Spleen (tissue), 11 donors: Measurements from ENCODE around the gene ATF4. TPM values are rescaled to one million over a fixed set of nuclear protein-coding genes. Genes with fewer than 3 reads are reported as not detected.

Source experiments
- DNase-seq: peaks from one replicate; pipeline ENCODE4 v3.0.0-alpha.2; 2020
- H3K27ac ChIP-seq, 8 donors: fragments of 200-600 bp; sonication (generic) in 7 of 8; 1 replicate in 4 of 8; 2 replicates in 4 of 8; pipeline versions ENCODE4 v1.5.0 to v1.8.0; 2016 to 2021; ENCODE audit warnings: inconsistent platforms in 4 of 8, mild to moderate bottlenecking in 4 of 8, moderate library complexity in 1 of 8
- H3K27me3 ChIP-seq, 7 donors: fragments of 200-600 bp; sonication (generic) in 6 of 7; replicated peaks in 1 of 7; 1 replicate in 4 of 7; 2 replicates in 3 of 7; pipeline versions ENCODE4 v1.5.0 to v1.8.0; 2016 to 2021; ENCODE audit warnings: inconsistent platforms in 3 of 7, mild to moderate bottlenecking in 1 of 7
- H3K36me3 ChIP-seq, 6 donors: fragments of 200-600 bp; sonication (generic) in 5 of 6; 1 replicate in 4 of 6; 2 replicates in 2 of 6; pipeline versions ENCODE4 v1.5.0 to v1.8.0; 2016 to 2021; ENCODE audit warnings: inconsistent platforms in 2 of 6
- H3K4me1 ChIP-seq, 6 donors: fragments of 200-600 bp; sonication (generic) in 5 of 6; 1 replicate in 3 of 6; 2 replicates in 3 of 6; pipeline versions ENCODE4 v1.5.0 to v1.8.0; 2016 to 2021; ENCODE audit warnings: inconsistent platforms in 3 of 6
- H3K4me3 ChIP-seq, 8 donors: fragments of 200-600 bp; sonication (generic) in 7 of 8; 1 replicate in 4 of 8; 2 replicates in 4 of 8; pipeline versions ENCODE4 v1.5.0 to v1.8.0; 2016 to 2021; ENCODE audit warnings: inconsistent platforms in 4 of 8, mild to moderate bottlenecking in 4 of 8, moderate library complexity in 2 of 8
- H3K9me3 ChIP-seq, 8 donors: fragments of 200-600 bp; sonication (generic) in 7 of 8; 1 replicate in 4 of 8; 2 replicates in 4 of 8; pipeline versions ENCODE4 v1.5.0 to v1.8.0; 2016 to 2021; ENCODE audit warnings: inconsistent platforms in 4 of 8
- POLR2A ChIP-seq, 3 donors: fragments of 450-650 bp; IDR thresholded peaks; one replicate each; pipeline ENCODE4 v1.5.1; 2017; ENCODE audit warnings: antibody characterized with exemption in 3 of 3, mild to moderate bottlenecking in 1 of 3
- POLR2AphosphoS5 ChIP-seq, 3 donors: sonication (generic); formaldehyde crosslinking; IDR thresholded peaks; one replicate each; pipeline ENCODE4 v1.5.1; 2017; ENCODE audit warnings: antibody characterized with exemption in 3 of 3
- WGBS, 5 donors: extraction: QIAGEN DNeasy Blood & Tissue Kit in 3 of 5; methylation state at CpG; one replicate each; pipeline versions ENCODE4 v1.1.5 to v1.1.7; 2013 to 2018; 5-methylcytosine and 5-hydroxymethylcytosine counted together
- intact Hi-C: fragments of 100-400 bp; cut with DNase I; formaldehyde crosslinking; loops from one replicate; pipeline ENCODE4 v1.15.0; 2023; ENCODE audit warnings: low total_unique reads
- polyA plus RNA-seq, 3 donors: library from polyadenylated mRNA; stranded (reverse); fragments of 200-250 nt; gene quantifications; one replicate each; pipeline ENCODE4 v1.2.1, GENCODE V29; 2013
- total RNA-seq, 7 donors: library from RNA; depleted of rRNA in 3 of 7; stranded (reverse); fragments of >200 nt in 3 of 7; fragmentation: NEBNext Ultra II Directional in 4 of 7; extraction: Animal tissue kit (Norgen Biotek cat#: 25700) in 4 of 7; gene quantifications; one replicate each; pipeline versions ENCODE4 v1.1.0 to v1.2.1, GENCODE V29; 2016 to 2021
- TF ChIP-seq, protein P1 (sequence below), 11 experiments: fragments of 200-600 bp in 7 of 11; fragments of 450-650 bp in 4 of 11; sonication (generic) in 4 of 11; IDR thresholded peaks in 8 of 11; conservative IDR thresholded peaks in 3 of 11; 1 replicate in 7 of 11; 2 replicates in 4 of 11; pipeline versions ENCODE4 v1.4.0 to v1.8.0; 2016 to 2021; ENCODE audit warnings: antibody characterized with exemption in 11 of 11, inconsistent platforms in 4 of 11, mild to moderate bottlenecking in 1 of 11
- donor health status: healthy with polysubstance abuse.
- donor health status: DM: no; HTN: no; CAD: no; lungs with moderate emphysema.
- donor health status: DM: no; HTN: no; CAD: no.
- donor health status: Bipolar disorder and iron deficiency.
- donor health status: healthy.
- donor health status: DM: no; HTN: no; CAD: no.
- donor health status: DM: yes; HTN: yes; CAD: no.

ATF4 gene
- total and polyA plus RNA-seq, 10 donors = 190 to 414 (median 274) TPM

DNA sequence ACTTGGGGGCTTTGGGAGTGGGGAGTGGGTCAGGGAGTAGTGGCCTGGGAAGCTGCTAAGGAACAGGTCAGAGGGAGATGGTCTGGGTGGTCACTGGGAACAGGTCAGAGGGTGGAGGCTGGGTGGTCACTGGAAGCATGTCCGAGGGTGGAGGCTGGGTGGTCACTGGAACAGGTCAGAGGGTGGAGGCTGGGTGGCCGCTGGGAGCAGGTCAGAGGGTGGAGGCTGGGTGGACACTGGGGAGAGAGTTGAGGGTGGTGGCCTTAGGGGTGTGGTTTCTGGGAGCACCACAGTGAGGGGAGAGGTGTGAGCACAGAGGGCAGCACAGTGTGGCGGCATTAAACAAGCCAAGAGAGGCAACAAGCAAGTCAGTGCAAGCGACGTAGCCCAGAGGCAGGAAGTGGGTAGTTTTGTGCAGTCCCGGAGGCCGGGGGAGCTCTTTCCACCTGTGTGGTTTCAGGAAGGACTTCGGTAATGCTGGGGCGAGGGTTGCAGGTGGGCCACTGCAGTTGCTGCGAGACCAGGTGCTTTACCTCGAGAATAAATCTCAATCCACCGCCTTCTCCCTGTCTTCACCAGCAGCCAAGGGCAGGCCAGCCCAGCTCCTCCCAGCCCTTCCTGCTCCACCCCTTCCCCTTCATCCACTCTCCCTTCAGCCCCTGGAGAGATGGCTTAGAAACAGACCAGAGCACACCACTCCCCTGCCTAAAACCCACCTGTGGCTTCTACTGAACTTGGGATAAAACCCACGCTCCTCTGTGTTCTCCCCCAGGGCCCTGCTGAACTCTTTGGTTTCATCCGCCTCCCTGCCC is 47.0 kb downstream of the ATF4 start:
- peaks cover 0 to 14% (median 9%) of the 10 kb centered on the region in 6 donors for H3K4me1 ChIP-seq
- TF ChIP-seq POLR2AphosphoS5 (IDR thresholded peaks at IDR 0.05) = peak in 1 of 3 donors; percentile 36
- TF ChIP-seq, protein P1, sequence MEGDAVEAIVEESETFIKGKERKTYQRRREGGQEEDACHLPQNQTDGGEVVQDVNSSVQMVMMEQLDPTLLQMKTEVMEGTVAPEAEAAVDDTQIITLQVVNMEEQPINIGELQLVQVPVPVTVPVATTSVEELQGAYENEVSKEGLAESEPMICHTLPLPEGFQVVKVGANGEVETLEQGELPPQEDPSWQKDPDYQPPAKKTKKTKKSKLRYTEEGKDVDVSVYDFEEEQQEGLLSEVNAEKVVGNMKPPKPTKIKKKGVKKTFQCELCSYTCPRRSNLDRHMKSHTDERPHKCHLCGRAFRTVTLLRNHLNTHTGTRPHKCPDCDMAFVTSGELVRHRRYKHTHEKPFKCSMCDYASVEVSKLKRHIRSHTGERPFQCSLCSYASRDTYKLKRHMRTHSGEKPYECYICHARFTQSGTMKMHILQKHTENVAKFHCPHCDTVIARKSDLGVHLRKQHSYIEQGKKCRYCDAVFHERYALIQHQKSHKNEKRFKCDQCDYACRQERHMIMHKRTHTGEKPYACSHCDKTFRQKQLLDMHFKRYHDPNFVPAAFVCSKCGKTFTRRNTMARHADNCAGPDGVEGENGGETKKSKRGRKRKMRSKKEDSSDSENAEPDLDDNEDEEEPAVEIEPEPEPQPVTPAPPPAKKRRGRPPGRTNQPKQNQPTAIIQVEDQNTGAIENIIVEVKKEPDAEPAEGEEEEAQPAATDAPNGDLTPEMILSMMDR (IDR thresholded peaks at IDR 0.05 in 8 of 11, conservative IDR thresholded peaks at IDR 0.05 in 3 of 11) = no peak
- WGBS, 5 donors = 27 to 36% (median 29%) methylated on average over 14 of the region's 14 CpGs
- intact Hi-C loops = no loop called here
- peak; percentile 80 for DNase-seq
- no peaks in the 10 kb centered on the region for H3K9me3 ChIP-seq
- peaks cover 0 to 26% (median 0%) of the 10 kb centered on the region in 7 donors for H3K27me3 ChIP-seq
- H3K4me3 ChIP-seq = peak overlapping the region in 1 of 8 donors; percentile 34
- no peaks in the 10 kb centered on the region for H3K36me3 ChIP-seq
- peak overlapping the region in 1 of 8 donors; percentile 29 for H3K27ac ChIP-seq

DNA sequence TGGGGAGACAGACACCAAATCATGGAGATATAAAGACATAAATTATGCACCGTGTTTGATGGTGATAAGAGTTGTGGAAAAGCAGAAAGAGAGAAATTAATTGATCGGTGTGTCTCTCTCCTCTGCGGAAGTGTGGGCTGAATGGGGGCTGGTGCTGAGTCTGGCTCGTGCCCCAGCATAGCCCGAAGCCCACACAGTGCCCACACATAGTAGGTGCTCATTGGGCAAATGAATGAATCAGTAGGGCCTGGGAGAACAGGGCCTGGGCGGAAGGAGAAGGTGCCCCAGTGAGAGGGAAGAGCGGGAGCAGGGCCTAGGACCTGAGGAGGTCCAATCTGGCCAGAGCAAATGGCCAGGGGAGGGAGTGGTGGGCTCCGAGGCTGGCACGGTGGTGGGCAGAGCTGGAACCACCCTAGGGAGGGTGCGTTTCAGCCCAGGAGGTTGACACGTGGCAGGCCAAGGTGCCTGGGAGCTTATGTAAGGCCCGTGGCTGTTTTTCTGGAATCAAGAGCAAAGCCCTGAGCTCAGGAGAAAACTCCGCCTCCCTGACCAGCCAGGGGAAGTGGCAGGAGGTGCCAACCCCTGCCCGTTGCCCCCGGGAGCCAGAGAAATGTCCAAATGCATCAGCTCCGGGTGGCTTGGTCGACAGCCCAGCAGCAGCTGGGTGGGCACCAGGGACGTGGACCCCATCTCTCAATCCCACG is 48.1 kb downstream of the ATF4 start:
- H3K27ac ChIP-seq = no peak overlapping the region
- no peaks in the 10 kb centered on the region for H3K9me3 ChIP-seq
- H3K36me3 ChIP-seq = no peaks in the 10 kb centered on the region
- TF ChIP-seq POLR2AphosphoS5 (IDR thresholded peaks at IDR 0.05) (no peak), POLR2A (IDR thresholded peaks at IDR 0.05) (no peak)
- TF ChIP-seq, protein P1 (IDR thresholded peaks at IDR 0.05 in 8 of 11, conservative IDR thresholded peaks at IDR 0.05 in 3 of 11) = no peak
- peaks cover 0 to 14% (median 9%) of the 10 kb centered on the region in 6 donors for H3K4me1 ChIP-seq
- WGBS, 5 donors = 74 to 86% (median 76%) methylated on average over 13 to 19 of the region's 19 CpGs
- peaks cover 0 to 21% (median 0%) of the 10 kb centered on the region in 7 donors for H3K27me3 ChIP-seq
- intact Hi-C loops = no loop called here
- H3K4me3 ChIP-seq = no peak overlapping the region
- no peak for DNase-seq

DNA sequence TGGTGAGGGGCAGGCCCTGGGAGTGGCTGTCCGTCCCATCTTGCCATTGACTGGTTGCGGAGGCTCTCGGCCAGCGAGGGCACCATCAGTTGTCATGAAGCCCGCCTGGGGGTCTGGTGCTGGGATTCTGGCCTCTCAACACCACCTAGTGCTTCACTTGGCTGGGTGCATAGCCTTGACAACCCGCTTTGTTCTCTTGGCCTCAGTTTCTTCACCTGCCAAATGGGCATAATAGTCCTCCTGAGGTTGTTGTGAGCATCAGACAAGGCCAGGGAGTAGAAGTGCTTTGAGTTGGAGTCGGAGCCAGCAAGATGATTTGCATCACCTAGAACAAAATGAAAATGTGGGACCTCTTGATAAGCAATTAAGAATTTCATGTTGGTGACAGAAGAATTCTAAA is 48.7 kb downstream of the ATF4 start:
- no peak for DNase-seq
- intact Hi-C loops = no loop called here

More for the DNA sequence above, 48.7 kb downstream of the ATF4 start:
- no peaks in the 10 kb centered on the region for H3K36me3 ChIP-seq
- WGBS, 5 donors = 93 to 97% (median 94%) methylated on average over 2 to 7 of the region's 7 CpGs
- peaks cover 0 to 21% (median 0%) of the 10 kb centered on the region in 7 donors for H3K27me3 ChIP-seq
- peaks cover 0 to 14% (median 9%) of the 10 kb centered on the region in 6 donors for H3K4me1 ChIP-seq
- TF ChIP-seq POLR2AphosphoS5 (IDR thresholded peaks at IDR 0.05) = no peak
- TF ChIP-seq, protein P1 (IDR thresholded peaks at IDR 0.05 in 8 of 11, conservative IDR thresholded peaks at IDR 0.05 in 3 of 11) = no peak
- TF ChIP-seq POLR2A (IDR thresholded peaks at IDR 0.05) = no peak
- no peak overlapping the region for H3K4me3 ChIP-seq
- no peaks in the 10 kb centered on the region for H3K9me3 ChIP-seq
- no peak overlapping the region for H3K27ac ChIP-seq
